ENCODE measurements around the gene ASAP2. TPM values are rescaled to one million over a fixed set of nuclear protein-coding genes. Genes with fewer than 3 reads are reported as not detected.

Gene ASAP2
- total RNA-seq, 1 experiment from 2014 or later, result 60.3 TPM

- Histone ChIP-seq H3K9me3 (ENCODE audit: insufficient read depth, low read depth) (no peaks in the 10 kb centered on the region), H3K27me3 (ENCODE audit: insufficient read depth, low read depth) (no peaks in the 10 kb centered on the region), H2AFZ (no peak overlapping the region), H3F3A (ENCODE audit: insufficient read depth, low read depth) (peaks cover 73% of the 10 kb centered on the region), H3K27ac (peak overlapping the region; percentile 74), H3K36me3 (ENCODE audit: low read depth) (peaks cover 5% of the 10 kb centered on the region; the same call in 1 of the 2 replicates), H4K20me1 (ENCODE audit: insufficient read depth) (0 out of 2 replicates have a peak, but pooled peaks cover 3% of the 10 kb centered on the region), H3K9me2 (ENCODE audit: insufficient read depth) (no peaks in the 10 kb centered on the region), H3K79me2 (ENCODE audit: low read depth) (peaks cover 80% of the 10 kb centered on the region), H3K4me2 (peak overlapping the region; percentile 58), H3K4me3 (0 out of 2 replicates have a peak overlapping the region, but pooled peaks have one; percentile 1), H3K4me1 (replicated peaks; ENCODE audit: insufficient read depth) (peaks cover 41% of the 10 kb centered on the region)
- BruUV-seq (replicated peaks), result no TSS peak
- ChIA-PET CTCF (no interaction called here), POLR2A (ENCODE audit: unreplicated experiment) (interaction anchor here (0.5 to 0.8 kb wide), 7 partner anchors 9 to 995 kb away, joined by 4 to 9 read pairs (median 5); no protein-coding TSS in a partner anchor)
- DNase-seq, result peak; percentile 61 to 94
- intact Hi-C loops (cut with micrococcal nuclease; ENCODE audit: unreplicated experiment), result loop anchor here (1.0 kb wide), 1 partner anchor 76 kb away; no protein-coding TSS in a partner anchor
- no peak for TF ChIP-seq EZH2 (IDR thresholded peaks at IDR 0.05; ENCODE audit: low read depth)
- TF ChIP-seq CTCF (conservative IDR thresholded peaks at IDR 0.05), result no peak
Observed at GRCh38 chr2:9310377-9310776, 103.8 kb downstream of the ASAP2 start.

- Histone ChIP-seq H3K4me1 (replicated peaks; ENCODE audit: insufficient read depth) (peaks cover 41% of the 10 kb centered on the region), H3K79me2 (ENCODE audit: low read depth) (peaks cover 83% of the 10 kb centered on the region)
Observed at GRCh38 chr2:9310798-9311197, 104.2 kb downstream of the ASAP2 start.

GRCh38 chr2:9311488-9311887 lies 104.9 kb downstream of the ASAP2 start:
- DNase-seq, result peak in 1 of 2 experiments; percentile 21
- H3K27ac ChIP-seq, result peak overlapping the region; percentile 74
- H3K36me3 ChIP-seq (ENCODE audit: low read depth), result peaks cover 5% of the 10 kb centered on the region; the same call in 1 of the 2 replicates
- CTCF ChIA-PET, result no interaction called here
- TF ChIP-seq EZH2 (IDR thresholded peaks at IDR 0.05; ENCODE audit: low read depth), result no peak
- no peak for TF ChIP-seq CTCF (conservative IDR thresholded peaks at IDR 0.05)
- POLR2A ChIA-PET (ENCODE audit: unreplicated experiment), result no interaction called here
- H3K4me2 ChIP-seq, result peak overlapping the region; percentile 58
- peaks cover 72% of the 10 kb centered on the region for H3F3A ChIP-seq (ENCODE audit: insufficient read depth, low read depth)
- H3K4me3 ChIP-seq, result no peak overlapping the region
- H3K27me3 ChIP-seq (ENCODE audit: insufficient read depth, low read depth), result no peaks in the 10 kb centered on the region
- H3K9me3 ChIP-seq (ENCODE audit: insufficient read depth, low read depth), result no peaks in the 10 kb centered on the region
- no TSS peak for BruUV-seq (replicated peaks)
- peaks cover 41% of the 10 kb centered on the region for H3K4me1 ChIP-seq (replicated peaks; ENCODE audit: insufficient read depth)
- 0 out of 2 replicates have a peak, but pooled peaks cover 3% of the 10 kb centered on the region for H4K20me1 ChIP-seq (ENCODE audit: insufficient read depth)
- no peaks in the 10 kb centered on the region for H3K9me2 ChIP-seq (ENCODE audit: insufficient read depth)
- intact Hi-C loops (cut with micrococcal nuclease; ENCODE audit: unreplicated experiment), result no loop called here
- H2AFZ ChIP-seq, result no peak overlapping the region
- peaks cover 89% of the 10 kb centered on the region for H3K79me2 ChIP-seq (ENCODE audit: low read depth)

More at GRCh38 chr2:9310798-9311197, 104.2 kb downstream of the ASAP2 start:
- Histone ChIP-seq H3F3A (ENCODE audit: insufficient read depth, low read depth) (peaks cover 73% of the 10 kb centered on the region), H3K9me3 (ENCODE audit: insufficient read depth, low read depth) (no peaks in the 10 kb centered on the region), H3K27ac (peak overlapping the region; percentile 74), H2AFZ (no peak overlapping the region), H3K36me3 (ENCODE audit: low read depth) (peaks cover 5% of the 10 kb centered on the region; the same call in 1 of the 2 replicates), H3K4me2 (peak overlapping the region; percentile 58), H3K27me3 (ENCODE audit: insufficient read depth, low read depth) (no peaks in the 10 kb centered on the region), H4K20me1 (ENCODE audit: insufficient read depth) (0 out of 2 replicates have a peak, but pooled peaks cover 3% of the 10 kb centered on the region), H3K4me3 (peak overlapping the region; percentile 1; the same call in 1 of the 2 replicates), H3K9me2 (ENCODE audit: insufficient read depth) (no peaks in the 10 kb centered on the region)
- BruUV-seq (replicated peaks), result no TSS peak
- CTCF ChIA-PET, result no interaction called here
- peak; percentile 12 to 66 for DNase-seq
- POLR2A ChIA-PET (ENCODE audit: unreplicated experiment), result interaction anchor here (0.6 to 0.8 kb wide), 4 partner anchors 22 to 62 kb away, joined by 4 to 8 read pairs (median 6); no protein-coding TSS in a partner anchor
- intact Hi-C loops (cut with micrococcal nuclease; ENCODE audit: unreplicated experiment), result loop anchor here (1.0 kb wide), 1 partner anchor 76 kb away; no protein-coding TSS in a partner anchor
- no peak for TF ChIP-seq CTCF (conservative IDR thresholded peaks at IDR 0.05)
- TF ChIP-seq EZH2 (IDR thresholded peaks at IDR 0.05; ENCODE audit: low read depth), result no peak

Measured in PC-9 (cell line).